Ovary (tissue), 3 donors: ENCODE measurements around the gene RASA3.

Source experiments
- EP300 ChIP-seq: sonication (generic); formaldehyde crosslinking; IDR thresholded peaks from one replicate; pipeline ENCODE4 v1.6.1; 2017; ENCODE audit warnings: antibody characterized with exemption
- POLR2A ChIP-seq: fragments of 450-650 bp; IDR thresholded peaks from one replicate; pipeline ENCODE4 v1.6.1; 2017; ENCODE audit warnings: antibody characterized with exemption, mild to moderate bottlenecking, moderate library complexity
- TF ChIP-seq, protein P1 (sequence below), 3 donors: fragments of 450-650 bp in 2 of 3; fragments of 200-600 bp in 1 of 3; IDR thresholded peaks; one replicate each; pipeline versions ENCODE4 v1.5.1 to v1.8.0; 2016 to 2022; ENCODE audit warnings: antibody characterized with exemption in 3 of 3, mild to moderate bottlenecking in 1 of 3
- donor health status: DM: no; HTN: no; CAD: no.

DNA sequence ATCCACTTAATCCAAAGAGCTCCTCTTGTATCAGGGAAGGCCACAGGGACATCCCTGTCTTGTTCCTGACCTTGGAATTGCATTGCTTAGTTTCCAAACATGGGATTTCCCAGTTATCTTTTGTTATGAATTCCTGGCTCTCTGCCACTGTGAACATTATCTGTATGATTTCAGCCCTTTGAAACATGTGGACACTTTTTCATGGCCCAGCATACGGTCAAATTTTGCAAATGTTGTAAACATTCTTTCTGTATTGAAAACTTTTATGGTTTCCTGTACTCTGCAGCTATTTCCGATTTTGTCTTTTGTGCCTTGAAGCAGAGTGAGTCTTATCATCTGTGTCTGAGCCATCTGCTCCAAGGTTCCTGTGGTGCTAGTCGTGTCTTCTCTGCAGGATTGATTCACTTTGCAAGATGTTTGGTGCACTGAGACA, 42.1 kb upstream of the RASA3 start:
- TF ChIP-seq, protein P1, sequence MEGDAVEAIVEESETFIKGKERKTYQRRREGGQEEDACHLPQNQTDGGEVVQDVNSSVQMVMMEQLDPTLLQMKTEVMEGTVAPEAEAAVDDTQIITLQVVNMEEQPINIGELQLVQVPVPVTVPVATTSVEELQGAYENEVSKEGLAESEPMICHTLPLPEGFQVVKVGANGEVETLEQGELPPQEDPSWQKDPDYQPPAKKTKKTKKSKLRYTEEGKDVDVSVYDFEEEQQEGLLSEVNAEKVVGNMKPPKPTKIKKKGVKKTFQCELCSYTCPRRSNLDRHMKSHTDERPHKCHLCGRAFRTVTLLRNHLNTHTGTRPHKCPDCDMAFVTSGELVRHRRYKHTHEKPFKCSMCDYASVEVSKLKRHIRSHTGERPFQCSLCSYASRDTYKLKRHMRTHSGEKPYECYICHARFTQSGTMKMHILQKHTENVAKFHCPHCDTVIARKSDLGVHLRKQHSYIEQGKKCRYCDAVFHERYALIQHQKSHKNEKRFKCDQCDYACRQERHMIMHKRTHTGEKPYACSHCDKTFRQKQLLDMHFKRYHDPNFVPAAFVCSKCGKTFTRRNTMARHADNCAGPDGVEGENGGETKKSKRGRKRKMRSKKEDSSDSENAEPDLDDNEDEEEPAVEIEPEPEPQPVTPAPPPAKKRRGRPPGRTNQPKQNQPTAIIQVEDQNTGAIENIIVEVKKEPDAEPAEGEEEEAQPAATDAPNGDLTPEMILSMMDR (IDR thresholded peaks at IDR 0.05) = no peak
- TF ChIP-seq EP300 (no peak), POLR2A (no peak)
